ENCODE measurements around the gene ATPAF1.
"Not testable (repeated sequence)": the region's sequence is repeated elsewhere in the genome, so short reads cannot be mapped to it uniquely, and the experiment has no call there.

ATPAF1 gene

GRCh38 chr1:46656643-46657042 lies 11.5 kb downstream of the ATPAF1 start:
- DNase-seq (ENCODE audit: extremely low read depth, low read depth): no peak
- H3K4me3 ChIP-seq (replicated peaks; ENCODE audit: low read depth, low read length): no peak overlapping the region
- no peak for TF ChIP-seq CTCF (IDR thresholded peaks at IDR 0.05; ENCODE audit: low read depth, low read length, missing control alignments)

GRCh38 chr1:46655848-46656247 lies 12.3 kb downstream of the ATPAF1 start:
- TF ChIP-seq CTCF (IDR thresholded peaks at IDR 0.05; ENCODE audit: low read depth, low read length, missing control alignments): no peak
- no peak for DNase-seq (ENCODE audit: extremely low read depth, low read depth)

GRCh38 chr1:46654698-46655097 lies 13.5 kb downstream of the ATPAF1 start:
- not testable (repeated sequence) for H3K4me3 ChIP-seq (replicated peaks; ENCODE audit: low read depth, low read length); DNase-seq (ENCODE audit: extremely low read depth, low read depth)

More at GRCh38 chr1:46655848-46656247, 12.3 kb downstream of the ATPAF1 start:
- H3K4me3 ChIP-seq (replicated peaks; ENCODE audit: low read depth, low read length): no peak overlapping the region

- no peak for DNase-seq (ENCODE audit: extremely low read depth, low read depth)
- TF ChIP-seq CTCF (IDR thresholded peaks at IDR 0.05; ENCODE audit: low read depth, low read length, missing control alignments): no peak
- no peak overlapping the region for H3K4me3 ChIP-seq (replicated peaks; ENCODE audit: low read depth, low read length)
Measured at GRCh38 chr1:46654012-46654411, 14.2 kb downstream of the ATPAF1 start.

GRCh38 chr1:46653405-46653958 lies 14.7 kb downstream of the ATPAF1 start:
- peak; percentile 47 for DNase-seq (ENCODE audit: extremely low read depth, low read depth)
- no peak overlapping the region for H3K4me3 ChIP-seq (replicated peaks; ENCODE audit: low read depth, low read length)
- TF ChIP-seq CTCF (IDR thresholded peaks at IDR 0.05; ENCODE audit: low read depth, low read length, missing control alignments): no peak

- no peak for TF ChIP-seq CTCF (IDR thresholded peaks at IDR 0.05; ENCODE audit: low read depth, low read length, missing control alignments)
- no peak for DNase-seq (ENCODE audit: extremely low read depth, low read depth)
- no peak overlapping the region for H3K4me3 ChIP-seq (replicated peaks; ENCODE audit: low read depth, low read length)
Measured at GRCh38 chr1:46652321-46653100, 15.7 kb downstream of the ATPAF1 start.

- H3K4me3 ChIP-seq (replicated peaks; ENCODE audit: low read depth, low read length); DNase-seq (ENCODE audit: extremely low read depth, low read depth): not testable (repeated sequence)
Measured at GRCh38 chr1:46651152-46651551, 17.0 kb downstream of the ATPAF1 start.

- no peak for DNase-seq (ENCODE audit: extremely low read depth, low read depth)
- H3K4me3 ChIP-seq (replicated peaks; ENCODE audit: low read depth, low read length): no peak overlapping the region
- TF ChIP-seq CTCF (IDR thresholded peaks at IDR 0.05; ENCODE audit: low read depth, low read length, missing control alignments): no peak
Measured at GRCh38 chr1:46650491-46650890, 17.7 kb downstream of the ATPAF1 start.

Data from HFF-Myc (cell line).